Kidney capillary endothelial cell (primary cell): ENCODE results near the gene GJC2.

Experiments used
- DNase-seq: peaks from one replicate; pipeline ENCODE4 v3.0.0-alpha.2; 2018; ENCODE audit warnings: low spot score

The GJC2 gene

DNA sequence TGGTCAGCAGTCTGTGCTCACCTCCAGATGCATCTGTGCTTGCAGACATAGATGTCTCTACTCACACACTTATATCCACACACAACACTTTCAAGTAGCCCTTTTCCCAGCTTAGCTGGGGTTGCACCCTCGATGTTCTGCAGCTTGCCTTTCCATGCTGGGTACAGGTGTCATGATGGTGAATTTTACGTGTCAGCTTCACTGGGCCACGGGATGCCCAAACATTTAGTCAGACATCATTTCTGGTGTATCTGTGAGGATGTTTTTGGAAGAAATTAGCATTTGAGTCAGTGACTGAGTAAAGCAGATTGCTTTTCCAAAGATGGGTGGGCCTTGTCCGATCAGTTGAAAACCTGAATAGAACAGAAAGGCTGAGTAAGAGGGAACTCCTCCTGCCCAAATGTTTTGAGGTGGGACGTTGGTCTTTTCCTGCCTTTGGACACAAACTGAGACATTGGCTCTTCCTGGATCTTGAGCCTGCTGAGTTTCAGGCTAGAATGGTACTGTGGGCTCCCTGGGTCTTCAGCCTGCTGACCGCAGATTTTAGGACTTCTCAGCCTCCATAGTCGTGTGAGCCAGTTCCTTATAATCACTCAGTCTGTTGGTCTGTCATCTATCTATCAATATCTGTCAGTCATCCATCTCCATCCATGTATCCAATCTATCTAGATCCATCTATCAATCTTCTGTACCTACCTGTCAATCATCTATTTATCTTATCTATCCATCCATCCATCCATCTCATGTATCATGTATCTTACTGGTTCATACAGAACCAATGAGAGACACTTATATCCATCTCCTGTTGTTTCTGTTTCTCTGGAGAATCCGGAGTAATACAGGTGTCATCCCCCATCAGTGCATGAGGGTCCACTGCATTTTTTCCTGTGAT lies 45.4 kb downstream of the GJC2 start:
- DNase-seq = no peak

DNA sequence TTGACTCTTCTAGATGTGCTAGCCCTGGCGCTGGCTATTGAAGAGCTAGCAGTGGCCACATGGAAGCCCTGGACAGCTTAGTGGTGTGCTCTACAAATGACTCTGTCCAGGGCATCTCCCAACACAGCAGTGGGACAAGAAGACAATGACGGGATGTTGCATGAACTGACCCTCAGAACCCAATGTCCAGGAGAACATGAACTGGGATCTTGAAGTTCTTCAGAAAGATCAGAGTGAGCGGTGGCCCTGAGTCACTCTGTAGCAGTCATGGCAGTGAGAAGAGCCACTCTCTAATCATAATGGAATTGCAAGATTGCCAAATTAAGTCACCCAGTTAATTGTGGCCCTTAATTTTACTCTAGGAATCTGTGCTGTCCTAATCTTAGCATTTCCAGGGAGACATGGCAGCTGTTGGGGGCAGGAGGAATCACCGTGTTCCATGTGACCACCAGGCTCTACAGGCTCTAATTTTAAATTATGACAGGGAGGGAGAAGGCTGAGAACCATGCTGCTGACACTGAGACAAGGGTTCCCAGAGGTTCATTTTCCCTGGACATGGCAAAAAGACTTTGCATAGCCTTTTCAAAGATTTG lies 47.9 kb downstream of the GJC2 start:
- no peak for DNase-seq

DNA sequence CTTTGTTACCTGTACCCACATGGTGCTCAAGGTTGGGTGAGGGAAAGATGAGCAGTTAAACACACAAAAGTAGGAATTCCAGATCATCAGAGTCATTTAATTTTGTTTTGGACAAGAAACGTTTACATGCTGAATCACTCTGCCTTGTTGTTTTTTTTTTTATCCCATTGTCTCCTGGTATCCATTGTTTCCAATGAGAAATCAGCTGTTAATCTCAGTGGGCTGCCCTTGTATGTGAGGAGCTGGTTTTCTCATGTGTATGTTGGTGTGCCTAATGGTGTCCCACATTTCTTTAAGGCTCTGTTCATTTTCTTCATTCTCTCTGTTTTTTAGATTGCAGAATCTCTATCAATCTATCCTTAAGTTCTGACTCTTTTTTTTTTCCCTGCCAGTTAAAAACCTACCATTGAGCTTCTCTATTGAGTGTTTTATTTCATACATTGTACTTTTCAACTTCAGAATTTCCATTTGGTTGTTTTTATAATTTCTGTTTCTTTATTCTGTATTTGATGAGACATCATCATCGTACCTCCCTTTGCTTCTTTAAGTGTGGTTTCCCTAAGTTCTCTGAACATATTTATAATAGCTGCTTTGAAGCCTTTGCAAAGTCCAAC lies 49.4 kb downstream of the GJC2 start:
- no peak for DNase-seq

DNA sequence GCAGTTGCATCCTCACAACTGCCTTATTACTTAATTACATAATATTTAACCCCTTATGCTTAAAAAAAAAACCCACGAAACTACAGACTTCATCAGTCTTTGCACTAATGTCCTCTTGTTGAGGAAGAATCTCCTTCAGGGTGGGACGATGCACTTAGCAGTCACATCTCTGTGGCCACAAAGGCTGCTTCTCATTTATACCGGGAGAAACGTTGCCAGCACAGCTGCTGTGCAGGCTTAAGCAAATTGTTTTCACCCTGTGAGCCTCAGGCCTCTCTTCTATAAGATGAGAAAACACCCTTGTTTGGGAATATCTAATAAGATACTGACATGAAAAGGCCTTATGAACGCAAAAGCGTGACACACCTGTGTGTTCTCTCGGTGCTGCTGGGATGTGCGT lies 55.2 kb downstream of the GJC2 start:
- no peak for DNase-seq

DNA sequence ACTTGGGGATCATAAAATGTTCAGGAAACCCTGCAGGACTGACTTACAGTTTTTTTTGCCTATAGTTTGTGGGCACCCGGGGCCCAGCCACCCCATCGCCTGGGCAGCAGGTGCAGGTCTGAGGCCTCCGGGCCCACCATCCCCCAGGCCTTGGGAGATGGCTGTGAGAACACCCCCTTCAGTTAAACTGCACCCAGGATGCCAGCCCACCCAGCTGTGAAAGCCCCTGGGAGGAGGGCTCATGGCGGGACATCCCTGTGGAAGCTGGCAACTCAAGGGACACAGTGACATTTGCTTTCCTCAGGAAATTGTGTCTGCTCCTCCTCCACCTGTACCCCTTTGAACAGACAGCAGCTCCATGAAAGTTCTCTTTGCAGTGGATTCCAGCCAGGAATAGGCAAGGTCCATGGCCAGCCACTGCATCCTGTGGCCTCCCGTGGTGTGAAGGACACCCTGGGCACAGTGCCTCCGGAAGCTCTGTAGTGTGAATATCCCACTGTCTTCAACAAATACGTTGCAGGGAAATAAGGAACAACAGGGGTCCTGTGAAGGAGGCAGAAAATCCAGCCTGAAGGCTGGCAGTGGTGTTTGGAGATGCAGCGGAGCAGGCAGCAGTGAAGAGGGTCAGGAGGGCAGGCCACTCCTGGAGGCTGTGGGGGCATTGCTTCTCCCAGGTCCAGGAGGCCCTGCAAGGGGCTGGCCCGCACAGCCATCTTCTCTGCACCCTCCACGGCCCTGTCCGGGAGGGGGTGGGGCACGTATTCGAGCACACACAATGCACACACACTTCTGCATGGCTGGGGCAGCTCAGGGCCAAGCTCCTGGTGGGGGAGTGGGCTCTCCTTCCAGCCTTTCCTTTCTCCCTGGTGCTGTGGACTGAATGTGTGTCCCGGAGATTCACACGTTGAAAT lies 56.1 kb downstream of the GJC2 start:
- no peak for DNase-seq

DNA sequence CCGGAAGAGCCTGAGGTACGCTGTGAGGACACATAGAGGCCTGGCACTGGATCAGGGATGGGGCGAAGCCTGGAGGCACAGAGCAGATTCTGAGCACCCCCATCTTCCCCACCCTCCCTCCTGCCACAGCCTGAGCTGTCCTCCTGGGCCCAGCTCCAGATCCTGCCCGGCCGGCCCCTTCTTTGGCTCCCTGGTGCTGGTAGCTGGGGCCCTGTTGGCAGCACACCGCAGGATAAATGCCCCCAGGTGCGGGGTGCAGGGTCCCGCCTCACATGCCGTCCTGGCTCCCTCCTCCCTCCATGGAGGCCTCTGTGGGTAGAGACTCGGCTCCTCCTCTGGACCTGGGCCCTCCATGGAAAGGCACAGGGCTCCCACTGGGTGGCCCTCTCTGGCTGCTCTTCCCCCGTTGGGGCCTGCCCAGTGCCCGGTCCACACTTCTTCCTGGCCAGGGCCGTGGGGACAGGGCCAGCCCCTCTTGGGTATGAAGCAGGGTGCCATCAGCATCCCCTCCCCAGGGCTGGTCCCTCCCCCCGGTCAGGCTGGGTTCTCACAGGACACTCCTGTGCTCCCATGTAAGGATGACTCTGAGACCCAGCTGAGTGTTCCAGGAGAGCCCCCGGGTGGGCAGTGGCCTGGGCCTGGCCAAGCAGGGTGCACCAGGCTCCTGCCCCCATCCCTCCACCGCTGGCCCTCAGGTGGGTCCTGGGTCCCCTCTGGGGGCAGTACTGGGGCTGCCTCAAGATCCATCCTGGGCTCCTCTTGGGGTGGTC lies 57.0 kb downstream of the GJC2 start:
- DNase-seq = no peak

DNA sequence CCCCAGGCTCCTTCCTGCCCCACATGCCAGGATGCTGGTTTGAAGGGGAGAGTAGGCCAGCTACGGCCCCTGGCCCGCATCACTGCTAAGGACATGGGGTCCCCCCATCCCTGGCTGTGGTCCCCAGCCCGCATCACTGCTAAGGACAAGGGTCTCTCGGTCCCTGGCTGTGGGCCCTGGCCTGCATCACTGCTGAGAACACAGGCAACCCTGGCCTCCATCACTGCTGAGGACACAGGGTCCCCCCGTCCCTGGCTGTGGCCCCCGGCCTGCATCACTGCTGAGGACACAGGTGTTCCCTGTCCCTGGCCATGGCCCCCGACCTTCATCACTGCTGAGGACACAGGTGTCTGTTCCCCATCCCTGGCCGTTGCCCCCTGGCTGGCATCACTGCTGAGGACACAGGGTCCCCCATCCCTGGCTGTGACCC lies 57.7 kb downstream of the GJC2 start:
- DNase-seq = no peak

DNA sequence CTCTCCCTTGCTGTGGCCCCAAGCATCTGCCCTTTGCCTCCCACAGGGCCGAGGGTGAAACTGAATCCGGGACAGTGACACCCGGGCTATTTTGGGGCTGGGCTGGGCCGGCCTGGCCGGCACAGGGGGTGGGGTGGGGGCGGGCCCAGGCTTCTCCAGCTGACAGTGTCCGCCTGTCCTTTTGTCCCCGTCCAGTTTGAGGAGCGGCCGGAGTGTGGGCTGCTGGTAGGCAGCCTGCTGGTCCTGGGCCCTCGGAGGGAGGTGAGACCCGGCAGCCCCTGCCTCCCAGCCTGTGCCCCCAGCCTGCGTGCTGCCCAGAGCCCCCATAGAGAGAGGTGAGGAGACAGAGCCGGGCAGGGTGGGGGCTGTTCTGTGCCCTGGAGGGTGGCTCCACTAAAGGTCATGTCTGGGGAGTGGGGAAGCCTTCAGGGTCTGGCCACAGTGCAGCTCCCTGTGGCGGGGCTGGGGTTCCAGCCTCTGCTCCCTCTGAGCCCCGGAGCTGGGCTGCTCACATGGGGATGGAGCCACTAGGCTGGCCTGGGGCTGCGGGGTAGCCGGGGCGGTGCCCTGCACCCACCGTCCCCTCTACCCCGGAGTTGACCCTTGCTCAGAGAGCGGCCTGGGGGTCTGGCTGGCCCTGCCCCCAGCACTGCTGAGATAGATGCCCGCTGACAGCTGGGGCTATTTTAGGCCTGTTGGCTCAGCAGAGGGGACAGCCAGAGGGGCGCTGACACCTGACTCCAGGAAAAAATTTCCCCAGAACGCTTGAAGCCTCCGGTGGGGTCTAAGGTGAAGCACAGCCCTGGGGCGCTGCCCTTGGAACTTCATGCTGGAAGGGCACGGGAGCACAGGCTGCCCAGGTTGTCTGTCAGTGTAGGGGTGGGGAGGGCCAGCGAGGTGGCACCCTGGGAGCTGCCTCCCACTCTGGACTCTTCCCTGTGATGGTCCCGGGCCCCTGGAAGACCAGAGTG lies 58.4 kb downstream of the GJC2 start, which contains the start of gene OBSCN:
OBSCN (plus strand) TSS at position 194 of the 971 bp plus-strand sequence. CDS start 3,740 bp downstream, outside the sequence.
- no peak for DNase-seq

DNA sequence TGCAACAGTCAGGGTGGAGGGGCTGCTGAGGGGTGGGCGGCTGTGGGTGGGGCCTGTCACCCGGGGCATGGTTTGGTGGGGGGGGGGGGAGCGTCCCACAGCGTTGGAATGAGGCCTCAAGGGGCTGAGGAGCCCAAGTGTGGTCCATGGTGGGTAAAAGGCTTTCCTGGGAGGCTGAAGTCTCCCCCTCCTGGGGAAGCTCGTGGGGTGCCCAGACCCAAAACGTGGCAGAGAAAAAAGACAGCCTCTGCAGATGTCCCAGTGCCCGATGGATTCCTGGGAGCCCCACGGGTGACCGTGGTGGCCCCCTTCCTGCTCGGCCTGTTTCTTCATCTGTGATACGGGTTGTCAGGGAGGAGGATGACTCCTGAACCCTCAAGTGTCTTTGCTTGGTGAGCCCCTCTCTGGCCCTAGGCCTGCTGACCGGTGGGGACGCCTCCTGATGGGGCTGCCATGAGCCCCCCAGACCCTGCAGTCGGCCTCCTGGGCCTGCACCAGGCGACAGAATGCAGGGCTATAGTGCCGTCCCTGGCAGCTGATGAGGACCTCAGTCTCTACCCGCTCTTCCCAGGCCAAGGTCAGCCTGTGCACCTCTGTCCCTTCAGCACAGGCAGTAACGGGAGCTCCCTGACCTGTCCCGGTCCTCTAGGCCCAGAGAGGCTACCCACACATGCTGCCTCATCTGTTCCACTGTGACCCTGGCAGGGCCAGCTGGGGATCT lies 59.3 kb downstream of the GJC2 start:
- DNase-seq = no peak
